ENCODE measurements around the gene TOP3A.

- TF ChIP-seq, protein P1, sequence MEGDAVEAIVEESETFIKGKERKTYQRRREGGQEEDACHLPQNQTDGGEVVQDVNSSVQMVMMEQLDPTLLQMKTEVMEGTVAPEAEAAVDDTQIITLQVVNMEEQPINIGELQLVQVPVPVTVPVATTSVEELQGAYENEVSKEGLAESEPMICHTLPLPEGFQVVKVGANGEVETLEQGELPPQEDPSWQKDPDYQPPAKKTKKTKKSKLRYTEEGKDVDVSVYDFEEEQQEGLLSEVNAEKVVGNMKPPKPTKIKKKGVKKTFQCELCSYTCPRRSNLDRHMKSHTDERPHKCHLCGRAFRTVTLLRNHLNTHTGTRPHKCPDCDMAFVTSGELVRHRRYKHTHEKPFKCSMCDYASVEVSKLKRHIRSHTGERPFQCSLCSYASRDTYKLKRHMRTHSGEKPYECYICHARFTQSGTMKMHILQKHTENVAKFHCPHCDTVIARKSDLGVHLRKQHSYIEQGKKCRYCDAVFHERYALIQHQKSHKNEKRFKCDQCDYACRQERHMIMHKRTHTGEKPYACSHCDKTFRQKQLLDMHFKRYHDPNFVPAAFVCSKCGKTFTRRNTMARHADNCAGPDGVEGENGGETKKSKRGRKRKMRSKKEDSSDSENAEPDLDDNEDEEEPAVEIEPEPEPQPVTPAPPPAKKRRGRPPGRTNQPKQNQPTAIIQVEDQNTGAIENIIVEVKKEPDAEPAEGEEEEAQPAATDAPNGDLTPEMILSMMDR (IDR thresholded peaks at IDR 0.05; ENCODE audit: low read depth, low read length) = no peak
- no peak for TF ChIP-seq POLR2A (IDR thresholded peaks at IDR 0.05; ENCODE audit: extremely low read depth, insufficient read length)
- TF ChIP-seq, protein P2, sequence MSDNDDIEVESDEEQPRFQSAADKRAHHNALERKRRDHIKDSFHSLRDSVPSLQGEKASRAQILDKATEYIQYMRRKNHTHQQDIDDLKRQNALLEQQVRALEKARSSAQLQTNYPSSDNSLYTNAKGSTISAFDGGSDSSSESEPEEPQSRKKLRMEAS (IDR thresholded peaks at IDR 0.05; ENCODE audit: low read depth, low read length) = no peak
Observed at GRCh38 chr17:18253187-18253884, 61.5 kb downstream of the TOP3A start.

Measured in NB4 (cell line).